ENCODE measurements around the gene RARB.

Gene RARB

DNA sequence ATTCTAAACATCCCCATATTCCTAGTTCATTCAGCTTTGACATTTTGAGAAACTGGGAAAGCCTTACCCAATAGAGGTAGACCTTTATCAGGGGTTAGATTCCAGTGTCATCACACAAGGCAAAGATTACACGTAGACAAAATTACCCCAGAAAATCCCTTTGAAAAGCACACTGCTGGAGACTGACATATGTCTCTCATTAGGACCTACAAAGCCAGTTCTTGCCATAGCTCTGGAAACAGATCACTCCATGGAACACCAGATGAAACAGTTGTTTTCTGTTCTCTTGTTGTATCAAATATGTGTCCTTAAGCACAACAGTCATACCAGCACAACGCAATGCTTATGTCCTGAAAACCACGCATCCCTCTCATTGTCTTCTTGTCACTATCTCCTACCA lies 44.7 kb downstream of the RARB start:
- DNase-seq (ENCODE audit: low spot score) = no peak

DNA sequence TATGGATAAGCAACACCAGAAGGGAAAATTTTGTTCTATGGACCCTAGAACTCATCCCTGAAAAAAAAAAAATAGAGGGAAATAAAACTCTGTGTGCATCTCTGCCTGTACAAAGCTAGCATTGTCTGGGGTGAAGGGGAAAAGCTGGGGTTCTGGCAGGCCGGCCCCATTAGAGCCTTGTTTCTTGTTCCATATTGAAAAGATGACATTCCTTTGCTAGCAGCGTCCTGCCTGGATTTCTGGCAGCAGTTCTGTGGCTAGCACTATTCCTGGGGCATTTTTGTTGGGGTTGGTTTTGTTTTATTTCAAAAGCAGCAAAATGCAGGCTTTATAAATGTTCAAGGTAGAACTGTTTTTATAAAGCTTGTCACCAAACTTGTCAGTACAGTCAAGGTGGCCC lies 45.2 kb downstream of the RARB start:
- DNase-seq (ENCODE audit: low spot score) = no peak

DNA sequence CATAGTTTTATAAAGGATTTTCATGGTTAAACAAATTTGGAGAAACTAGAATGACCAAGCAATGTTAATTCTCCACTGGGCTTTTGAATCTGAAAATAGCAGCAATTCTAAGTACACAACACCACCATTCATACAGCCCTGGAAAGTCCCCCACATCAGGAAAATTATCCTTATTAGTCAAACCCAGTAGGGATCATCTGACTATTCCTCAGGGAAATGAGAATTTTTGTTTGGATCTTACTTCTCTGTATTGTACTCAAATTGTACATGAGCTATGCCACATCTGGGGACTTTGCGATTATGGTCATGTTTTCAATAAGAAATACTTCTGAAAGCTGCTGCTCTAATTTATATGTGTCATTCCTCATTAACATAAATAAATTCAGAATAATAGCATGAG lies 46.0 kb downstream of the RARB start:
- no peak for DNase-seq (ENCODE audit: low spot score)

DNA sequence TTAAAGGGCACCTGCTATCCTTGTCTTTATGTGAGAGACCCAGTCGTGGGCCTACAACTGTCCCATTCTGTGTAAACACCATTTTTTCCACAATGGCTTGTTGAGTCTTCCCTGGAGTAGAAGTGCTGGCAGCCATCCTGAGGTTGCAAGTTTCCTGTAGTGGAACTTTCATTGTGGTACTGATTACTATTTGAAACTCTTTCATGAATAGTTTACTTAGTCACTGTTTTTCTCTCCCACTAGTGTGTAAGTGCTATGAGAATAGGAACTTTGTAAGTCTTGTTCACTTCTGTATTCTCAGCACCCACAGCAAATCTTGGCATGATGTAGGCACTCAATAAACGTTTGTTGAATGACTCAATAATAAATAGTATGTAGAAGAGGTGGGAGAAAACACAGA lies 48.6 kb downstream of the RARB start:
- no peak for DNase-seq (ENCODE audit: low spot score)

DNA sequence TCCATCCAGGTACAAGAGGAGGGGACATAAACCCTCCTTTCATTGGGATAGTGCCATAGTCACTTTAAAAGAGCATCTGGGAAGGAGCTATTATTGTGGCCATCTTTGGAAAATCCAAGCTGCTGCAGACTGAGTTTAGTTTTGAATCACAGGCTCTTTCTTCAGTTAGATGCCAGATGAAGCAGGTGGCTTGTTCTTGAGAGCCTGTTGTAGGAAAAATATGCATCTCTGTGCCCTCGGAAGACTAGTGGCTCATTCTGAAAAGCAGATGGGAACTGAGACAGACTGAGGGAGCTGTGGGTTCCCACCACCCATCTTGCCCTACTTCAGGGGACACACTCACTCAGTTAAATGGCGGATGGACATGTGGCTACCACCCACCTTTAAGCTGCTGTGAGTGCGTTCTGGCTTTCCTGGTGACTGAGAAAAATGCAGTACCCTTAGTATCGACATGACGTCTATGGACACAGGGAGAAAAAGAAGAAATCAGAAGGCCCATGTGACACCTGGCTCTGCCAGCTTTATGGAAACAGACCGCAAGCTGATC lies 50.2 kb downstream of the RARB start:
- DNase-seq (ENCODE audit: low spot score) = no peak

DNA sequence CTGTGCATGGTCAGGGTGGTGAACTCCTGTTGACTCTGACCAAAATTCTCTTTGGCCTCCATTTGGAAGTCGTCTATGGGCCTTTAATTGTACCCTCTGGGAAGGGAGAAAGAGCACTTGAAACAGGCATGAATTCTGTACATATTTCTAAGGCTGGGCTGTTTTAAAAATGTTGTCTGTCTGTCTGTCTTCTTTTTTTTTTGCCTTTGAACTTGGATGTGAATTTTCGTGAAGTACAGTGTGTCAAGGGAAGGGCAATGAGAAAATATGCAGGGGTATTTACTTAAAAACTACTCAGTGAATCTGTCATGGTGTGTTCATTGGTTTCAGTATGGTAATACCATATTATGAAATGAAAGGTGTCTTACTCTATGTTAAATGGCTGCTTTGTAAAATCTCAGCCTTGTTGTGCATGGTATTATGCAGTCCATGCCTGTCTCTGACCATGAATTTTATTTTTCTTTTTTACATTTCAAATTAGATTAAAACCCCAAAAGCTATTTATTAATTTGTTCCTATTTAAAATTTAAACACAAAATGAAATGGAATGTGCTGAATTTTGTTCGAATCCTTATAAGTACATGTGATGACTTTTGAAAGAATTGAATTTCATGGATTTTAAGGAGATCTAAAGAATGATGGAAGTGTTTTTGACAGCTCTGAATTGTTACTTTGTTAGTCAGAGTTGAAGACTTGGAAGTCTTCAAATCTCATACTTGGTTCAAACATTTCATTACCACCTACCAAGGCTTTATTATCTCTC lies 51.1 kb downstream of the RARB start:
- DNase-seq (ENCODE audit: low spot score) = no peak

DNA sequence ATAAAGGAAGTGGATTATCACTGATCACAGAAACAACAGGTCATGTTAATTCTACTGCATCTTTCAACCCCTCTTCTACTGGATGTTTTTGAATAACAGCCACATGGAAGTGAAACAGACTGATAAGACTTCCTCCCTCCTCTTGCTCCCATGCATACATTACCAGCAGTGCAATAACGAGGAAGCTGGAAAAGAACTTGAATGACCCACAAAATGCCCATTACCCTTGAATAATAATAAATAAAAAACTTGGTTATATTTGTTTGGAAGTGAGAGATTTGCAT lies 51.6 kb downstream of the RARB start:
- no peak for DNase-seq (ENCODE audit: low spot score)

DNA sequence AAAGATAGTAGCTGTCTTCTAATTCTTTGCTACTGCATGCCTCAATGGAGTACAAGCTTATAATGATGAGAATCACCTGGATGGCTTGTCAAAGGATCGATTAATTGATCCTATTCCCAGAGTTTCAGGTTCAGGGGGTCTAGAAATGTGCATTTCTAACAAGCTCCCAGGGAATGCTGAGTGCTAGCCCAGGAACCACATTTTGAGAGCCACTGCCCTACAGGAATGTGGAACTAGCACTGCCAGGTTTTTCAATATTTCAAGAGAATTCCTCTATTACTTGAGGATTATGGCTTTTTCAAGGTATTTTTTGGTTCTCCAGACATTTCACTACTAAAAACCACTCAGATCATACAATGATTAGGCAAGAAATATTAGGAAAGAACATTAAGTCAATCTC lies 52.7 kb downstream of the RARB start:
- no peak for DNase-seq (ENCODE audit: low spot score)

DNA sequence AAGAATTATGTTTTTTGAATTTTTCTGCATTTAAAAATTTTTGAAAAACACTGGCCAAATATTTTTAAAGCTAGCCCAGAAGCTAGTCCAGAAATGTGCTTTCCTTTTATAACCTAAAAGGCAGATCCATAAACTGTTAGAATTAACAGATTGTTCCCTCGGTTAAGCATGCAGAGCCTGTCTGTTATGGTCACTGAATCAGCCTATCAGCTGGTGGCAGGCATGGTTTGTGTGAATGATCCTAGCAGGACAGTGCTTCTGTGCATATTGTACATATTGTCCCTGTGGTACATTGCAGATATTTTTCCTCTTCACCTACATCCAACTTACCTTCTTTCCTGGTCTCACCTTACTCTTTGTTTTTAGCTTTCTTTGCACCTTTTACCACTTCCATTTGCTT lies 53.3 kb downstream of the RARB start:
- no peak for DNase-seq (ENCODE audit: low spot score)

DNA sequence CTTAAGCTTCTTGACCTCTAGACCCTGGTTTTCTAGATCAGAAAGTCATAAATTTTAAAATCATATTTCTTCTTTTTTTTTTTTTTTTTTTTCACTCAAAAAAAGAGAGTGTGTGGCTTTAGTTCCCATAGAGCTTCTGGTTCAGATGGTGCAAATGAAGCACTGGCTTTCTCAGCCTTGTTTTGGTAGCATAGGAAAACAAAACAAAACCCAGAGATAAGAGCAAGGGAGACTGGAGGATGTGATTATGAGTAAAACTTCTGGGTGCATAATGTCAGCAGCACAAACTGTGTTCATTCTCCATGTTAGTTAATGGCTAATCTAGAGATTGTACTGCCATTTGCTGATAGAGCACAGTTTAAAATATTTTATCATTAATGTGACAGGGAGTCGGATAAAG lies 55.4 kb downstream of the RARB start:
- DNase-seq (ENCODE audit: low spot score) = no peak

DNA sequence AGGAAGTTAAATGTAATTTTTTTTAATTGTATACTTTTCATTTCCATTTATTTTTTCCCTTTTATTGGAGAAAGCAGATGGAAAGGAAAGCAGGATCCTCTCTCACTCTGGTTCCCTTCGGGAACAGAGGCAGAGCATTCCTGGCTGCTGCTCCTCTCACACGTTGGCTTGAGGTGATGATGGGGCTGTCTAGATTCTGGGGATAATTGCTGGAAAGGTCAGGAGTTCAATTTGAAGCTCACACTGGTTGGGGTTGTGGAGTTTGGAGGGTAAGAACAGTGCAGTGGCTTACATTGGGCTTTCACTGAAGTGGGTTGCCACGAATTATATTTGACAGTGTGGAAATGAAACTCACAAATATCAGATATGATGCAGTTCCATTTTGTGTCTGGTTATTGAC lies 57.6 kb downstream of the RARB start:
- DNase-seq (ENCODE audit: low spot score) = no peak

DNA sequence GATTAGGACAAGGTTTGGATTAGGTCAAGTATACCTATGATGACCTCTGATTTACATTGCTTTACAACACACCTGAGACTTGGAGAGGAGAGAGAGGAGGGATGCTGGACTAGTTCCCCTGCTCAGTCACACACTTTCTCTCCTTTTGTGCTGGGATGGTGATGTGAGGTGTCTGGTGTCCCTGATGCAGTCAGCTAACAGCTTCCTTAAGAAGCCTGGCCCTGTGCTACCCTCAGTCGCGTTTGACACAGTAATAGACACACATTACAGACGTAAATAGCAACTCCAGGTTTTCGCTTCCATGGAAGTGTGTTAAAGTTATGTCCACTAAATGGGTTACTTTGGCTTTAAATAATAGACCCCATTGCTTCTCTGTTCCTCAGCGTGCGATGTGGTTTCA lies 58.9 kb downstream of the RARB start:
- DNase-seq (ENCODE audit: low spot score) = no peak

DNA sequence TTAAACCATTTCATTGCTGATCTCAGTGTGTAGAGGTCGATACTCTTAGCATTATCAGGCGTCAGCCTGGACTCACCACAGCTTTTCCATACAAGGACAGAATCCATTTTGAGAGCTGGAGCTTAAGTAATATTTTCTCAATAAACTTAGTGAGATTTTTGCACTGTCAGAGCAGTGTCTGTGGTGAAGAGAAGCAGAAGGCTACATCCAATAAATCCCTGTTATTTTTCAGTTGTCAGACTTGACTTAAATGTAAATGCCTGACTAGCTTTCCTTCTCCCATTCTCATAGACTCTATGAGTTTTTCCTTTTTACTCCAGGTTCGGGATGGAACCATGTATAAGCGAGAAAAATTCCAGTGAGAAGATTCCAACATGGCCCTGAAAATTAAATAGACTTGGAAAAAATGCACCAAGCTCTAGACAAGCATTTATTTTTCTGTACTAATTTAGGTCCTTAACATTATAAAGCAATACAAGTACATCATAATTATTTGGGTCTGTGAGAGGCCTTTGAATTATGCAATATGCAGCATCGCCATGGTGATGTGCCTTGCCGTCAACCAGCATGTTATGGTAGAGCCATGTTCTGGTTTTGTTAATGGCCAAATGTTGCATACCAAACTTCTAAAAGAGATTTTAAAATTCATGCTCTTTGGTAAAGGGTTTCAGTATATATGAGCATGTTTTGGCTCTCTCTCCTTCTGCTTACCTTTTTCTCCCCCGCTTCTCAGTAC lies 62.0 kb downstream of the RARB start:
- no peak for DNase-seq (ENCODE audit: low spot score)

DNA sequence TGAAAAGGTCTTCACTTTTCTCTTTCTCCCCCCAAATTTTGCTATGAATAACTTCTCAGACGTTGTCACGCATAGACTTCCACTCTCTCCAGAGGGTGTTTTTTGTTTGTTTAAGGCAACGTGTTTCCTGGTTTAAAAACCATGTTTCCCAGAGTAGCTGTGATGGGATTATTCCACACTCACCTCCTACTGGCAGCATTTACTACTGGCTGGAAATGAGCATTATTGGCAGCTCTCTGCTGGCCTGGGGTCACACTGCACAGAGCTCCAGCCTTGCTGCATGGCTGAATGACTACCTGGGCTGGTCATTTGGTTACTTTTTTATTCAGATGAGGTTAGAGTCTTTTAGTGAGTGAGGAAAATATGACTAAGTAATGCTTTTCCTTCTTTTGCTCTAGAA lies 65.2 kb downstream of the RARB start:
- DNase-seq (ENCODE audit: low spot score) = no peak

DNA sequence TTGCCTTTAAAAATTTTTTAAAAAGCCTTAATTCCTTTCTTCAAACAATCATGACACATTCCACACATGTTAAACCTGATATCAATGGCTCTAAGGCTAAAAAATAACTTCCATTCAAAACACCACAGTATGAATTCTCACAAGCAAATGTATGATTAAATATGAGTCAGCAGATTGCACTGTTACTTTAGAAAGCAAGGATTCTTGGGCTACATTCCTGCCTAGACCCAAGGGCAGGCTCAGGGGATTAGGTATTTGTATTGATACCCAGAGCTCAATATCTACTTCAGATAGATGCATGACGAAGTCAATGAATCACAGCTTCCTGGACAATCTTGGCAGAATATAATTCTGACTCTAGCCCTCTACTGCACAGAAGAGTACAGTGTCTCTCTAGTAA lies 65.7 kb downstream of the RARB start:
- no peak for DNase-seq (ENCODE audit: low spot score)

DNA sequence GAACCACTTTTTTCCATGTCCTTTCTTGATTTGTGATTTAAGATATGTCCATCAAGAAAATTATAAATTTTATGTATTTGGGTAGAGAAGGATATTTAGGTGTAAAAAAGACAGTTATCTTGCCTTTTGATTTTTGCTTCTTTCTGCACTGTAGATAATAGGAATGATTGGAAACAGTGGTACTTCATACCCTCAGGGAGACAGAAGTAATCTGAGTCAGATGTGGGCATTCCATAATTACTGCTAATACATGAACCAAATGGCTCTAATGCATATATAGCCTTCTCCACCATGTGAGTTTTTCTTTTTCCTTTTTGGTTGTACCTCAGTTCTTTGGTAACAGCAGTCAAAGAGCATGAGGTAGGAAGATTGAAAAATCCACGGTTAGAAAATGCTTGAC lies 67.2 kb downstream of the RARB start:
- DNase-seq (ENCODE audit: low spot score) = no peak

DNA sequence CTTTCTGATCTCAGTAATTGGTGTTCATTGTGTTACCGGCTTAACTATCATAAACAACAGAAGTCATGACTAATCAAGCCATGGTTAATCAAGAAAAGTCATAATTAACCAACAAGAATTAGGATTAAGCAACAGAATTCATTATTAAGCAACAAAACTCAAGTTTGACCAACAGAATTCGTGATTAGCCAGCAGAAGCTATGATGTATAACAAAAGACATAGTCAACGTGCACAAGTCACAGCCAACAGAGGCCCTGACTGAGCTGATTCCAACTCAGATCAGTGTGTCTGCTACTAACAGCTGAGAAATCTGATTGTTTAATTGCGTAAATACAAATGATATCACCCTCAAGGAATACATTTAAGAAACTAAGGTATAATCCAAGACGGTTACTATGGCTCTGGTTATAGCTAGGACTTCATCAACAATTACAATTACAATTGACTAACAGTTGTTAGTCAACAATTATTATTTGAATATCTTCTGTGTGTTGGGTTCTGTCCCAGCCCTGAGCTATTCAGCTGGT lies 67.7 kb downstream of the RARB start:
- DNase-seq (ENCODE audit: low spot score) = no peak

DNA sequence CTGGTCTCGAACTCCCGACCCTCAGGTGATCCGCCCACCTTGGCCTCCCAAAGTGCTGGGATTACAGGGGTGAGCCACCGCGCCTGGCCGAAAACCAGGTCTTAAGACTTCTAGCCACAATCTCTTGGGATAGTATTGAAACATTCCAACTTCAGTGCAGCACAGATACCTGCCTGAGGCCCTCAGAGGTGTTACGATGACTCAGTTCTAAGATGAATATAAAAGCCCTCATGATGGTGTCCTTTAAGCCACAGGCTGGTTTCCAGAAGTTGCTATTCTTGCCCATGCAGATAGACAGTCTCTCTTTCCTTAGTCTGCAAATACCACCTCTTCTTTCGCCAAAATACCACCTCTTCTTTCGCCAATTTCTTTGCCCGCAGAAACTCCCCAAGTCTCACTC lies 69.0 kb downstream of the RARB start:
- no peak for DNase-seq (ENCODE audit: low spot score)

DNA sequence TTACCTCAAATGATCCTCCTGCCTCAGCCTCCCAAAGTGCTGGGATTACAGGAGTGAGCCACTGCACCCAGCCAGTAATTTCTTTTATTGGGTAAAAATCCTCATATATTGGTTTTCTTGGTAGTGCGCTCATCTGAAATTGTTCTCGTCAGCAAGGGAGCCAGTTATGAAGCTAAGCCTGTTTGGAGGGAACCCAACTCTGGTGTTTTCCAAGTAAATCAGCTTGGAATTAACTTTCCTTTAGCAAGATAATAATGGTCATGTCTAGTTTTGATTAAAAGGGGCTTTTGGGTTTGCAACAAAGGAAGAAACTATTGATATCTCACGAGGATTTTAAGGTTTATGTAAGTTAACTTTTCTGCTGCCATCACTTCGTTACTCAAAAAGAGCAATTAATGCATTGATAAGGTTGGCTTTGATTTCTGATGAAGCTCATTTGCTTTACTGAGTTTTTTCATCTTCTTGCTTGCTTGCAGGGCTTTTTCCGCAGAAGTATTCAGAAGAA lies 72.7 kb downstream of the RARB start:
- no peak for DNase-seq (ENCODE audit: low spot score)

DNA sequence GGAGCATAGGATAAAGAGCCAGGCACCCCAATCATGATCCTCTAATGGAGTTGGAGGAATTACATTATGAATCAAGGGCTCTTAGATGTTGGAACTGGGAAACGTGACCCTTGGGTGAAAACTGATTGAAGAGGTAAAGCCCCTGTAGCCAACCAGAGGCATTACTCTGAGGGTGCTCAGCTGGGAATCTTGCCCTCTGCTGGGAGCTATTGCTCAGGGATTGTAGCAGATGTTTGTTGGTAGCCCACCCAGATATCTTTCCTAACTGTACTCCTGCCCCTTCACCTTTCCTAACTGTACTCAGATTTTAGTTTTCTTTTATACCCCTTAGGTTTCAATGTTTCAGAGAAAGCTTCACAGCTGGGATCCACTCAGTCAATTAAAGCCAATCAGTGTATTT lies 74.2 kb downstream of the RARB start:
- no peak for DNase-seq (ENCODE audit: low spot score)

DNA sequence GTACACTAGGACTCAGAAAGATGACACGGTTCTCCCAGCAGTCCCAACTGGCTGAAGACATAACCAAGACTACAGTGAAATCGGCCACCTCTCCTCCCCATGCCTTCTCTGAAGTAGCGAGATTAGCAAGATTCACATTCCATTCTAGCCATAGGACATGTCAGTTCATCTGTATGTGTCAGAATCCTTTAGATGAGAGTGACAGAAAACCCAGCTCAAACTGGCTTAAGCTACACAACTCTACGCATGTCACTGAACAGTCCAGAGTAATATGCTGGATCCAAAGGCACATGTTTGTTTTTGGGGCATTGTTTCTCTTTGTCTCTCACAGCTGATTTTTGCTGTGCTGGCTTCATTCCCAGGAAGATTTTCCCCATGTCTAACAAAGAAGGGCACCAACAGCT lies 75.8 kb downstream of the RARB start:
- DNase-seq (ENCODE audit: low spot score) = no peak

DNA sequence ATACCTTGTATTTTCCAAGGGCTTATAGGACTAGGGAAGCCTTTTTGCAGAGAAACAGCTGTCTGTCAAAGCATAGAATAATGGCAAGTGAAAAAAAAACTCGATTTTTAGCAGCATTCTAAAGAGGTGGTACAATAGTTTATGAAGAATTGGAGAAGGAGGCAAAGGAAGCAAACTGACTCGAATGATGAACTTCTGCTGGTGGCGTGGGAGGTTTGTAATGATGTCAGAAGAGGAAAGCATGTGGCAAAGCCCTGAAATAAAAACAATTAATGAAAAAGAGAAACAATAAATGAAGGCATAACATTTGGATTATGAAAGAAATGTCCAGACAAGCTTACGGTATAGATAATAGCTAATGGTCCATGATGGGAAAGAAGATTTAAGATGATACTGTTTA lies 77.5 kb downstream of the RARB start:
- no peak for DNase-seq (ENCODE audit: low spot score)

DNA sequence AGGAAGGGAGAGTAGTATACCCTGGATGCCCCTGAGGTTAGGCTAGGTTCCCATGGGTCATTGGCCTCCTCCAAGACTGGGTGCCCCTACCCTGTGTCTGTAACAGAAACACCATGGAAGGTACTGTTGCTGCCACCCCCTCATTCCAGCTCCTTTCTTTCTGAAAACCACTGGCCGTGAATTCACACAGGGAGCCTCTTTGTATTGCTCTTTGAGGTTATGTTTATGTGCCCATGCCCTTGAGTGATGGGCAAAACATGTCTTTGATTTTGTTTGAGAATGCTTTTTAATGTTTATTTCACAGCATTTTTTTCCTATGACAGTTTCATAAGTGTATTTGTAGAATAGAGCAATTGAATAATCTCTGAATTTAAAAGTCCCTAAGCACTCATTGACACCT lies 79.7 kb downstream of the RARB start:
- no peak for DNase-seq (ENCODE audit: low spot score)

DNA sequence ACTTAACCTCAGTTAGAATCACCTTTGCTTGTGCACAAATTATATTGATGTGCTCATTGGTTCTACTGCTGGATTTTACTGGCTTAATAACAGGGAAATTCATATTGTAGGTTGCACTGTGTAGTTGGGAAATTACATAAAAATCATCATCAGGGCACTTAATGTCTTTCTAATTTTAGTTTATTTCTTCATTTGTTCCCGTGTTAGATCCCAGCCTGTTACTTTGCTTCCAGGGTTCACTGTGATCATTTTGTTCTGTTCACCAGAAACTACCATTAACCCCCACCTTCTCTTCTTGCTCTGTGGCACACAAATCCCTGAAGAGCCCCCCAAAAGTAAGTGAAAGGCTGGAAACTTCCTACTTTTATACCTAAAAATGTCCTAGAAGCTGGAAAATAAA lies 80.4 kb downstream of the RARB start:
- DNase-seq (ENCODE audit: low spot score) = no peak

Data from iPS-NIHi11 (cell line).